SK-N-SH (cell line): ENCODE data around the gene SLC7A14. TPM values are rescaled to one million over a fixed set of nuclear protein-coding genes. Genes with fewer than 3 reads are reported as not detected.
A peak's percentile ranks its signal among the peaks of the same experiment; 100 is the strongest.

ENCODE experiments used
- CTCF ChIA-PET: fragments of 300-600, 350-600 bp; formaldehyde crosslinking; extraction: SDS; loops from one replicate; lab custom pipeline; 2021; lab: Yijun Ruan, JAX
- POLR2A ChIA-PET: fragments of 350-600 bp; sonication (Branson Sonifier 250); formaldehyde crosslinking; extraction: SDS; loops from one replicate; lab custom pipeline; 2020; ENCODE audit warnings: antibody characterized with exemption, inconsistent platforms; lab: Yijun Ruan, JAX
- DNase-seq: peaks from one replicate; pipeline ENCODE4 v3.0.0; 2012
- H2AFZ ChIP-seq: fragments of 200-600 bp; sonication (generic); 2 replicates; pipeline ENCODE4 v1.8.1; 2016; ENCODE audit warnings: antibody characterized with exemption, mild to moderate bottlenecking, low read depth
- H3F3A ChIP-seq: fragments of 200-600 bp; sonication (generic); replicated peaks from 2 replicates; pipeline ENCODE3; 2016; ENCODE audit warnings: antibody characterized with exemption, mild to moderate bottlenecking; ENCODE audit not compliant: insufficient read depth
- H3K27ac ChIP-seq, 2 experiments: fragments of 200-500 bp in 1 of 2; fragments of 200-600 bp in 1 of 2; sonication (Bioruptor generic) in 1 of 2; sonication (generic), shearing (Covaris generic) in 1 of 2; 2 replicates each; pipeline versions ENCODE4 v1.5.1 to v1.6.1; 2014 to 2016; ENCODE audit warnings: low read depth in 2 of 2, inconsistent platforms in 1 of 2, low read length in 1 of 2, mild to moderate bottlenecking in 1 of 2, mixed read lengths in 1 of 2
- H3K27me3 ChIP-seq: fragments of 200-600 bp; sonication (generic), shearing (Covaris generic); 2 replicates; pipeline ENCODE4 v1.6.1; 2016; ENCODE audit warnings: mixed run types; ENCODE audit not compliant: insufficient read depth
- H3K36me3 ChIP-seq, 2 experiments: fragments of 200-500 bp in 1 of 2; fragments of 200-600 bp in 1 of 2; sonication (Bioruptor generic) in 1 of 2; sonication (generic) in 1 of 2; replicated peaks in 1 of 2; 2 replicates each; pipeline versions ENCODE3 to v1.5.1; 2014 to 2016; ENCODE audit warnings: low read length in 1 of 2, mild to moderate bottlenecking in 1 of 2; ENCODE audit not compliant: insufficient read depth in 2 of 2, control insufficient read depth in 1 of 2
- H3K4me1 ChIP-seq, 2 experiments: fragments of 200-500 bp in 1 of 2; fragments of 200-600 bp in 1 of 2; sonication (Bioruptor generic) in 1 of 2; sonication (generic), shearing (Covaris generic) in 1 of 2; 2 replicates each; pipeline versions ENCODE4 v1.5.1 to v1.6.1; 2014 to 2016; ENCODE audit warnings: low read depth in 1 of 2, low read length in 1 of 2, mixed run types in 1 of 2; ENCODE audit not compliant: insufficient read depth in 2 of 2, control insufficient read depth in 1 of 2
- H3K4me2 ChIP-seq: fragments of 200-600 bp; sonication (generic), shearing (Covaris generic); 2 replicates; pipeline ENCODE4 v1.6.1; 2017; ENCODE audit warnings: mixed run types
- H3K4me3 ChIP-seq, 2 experiments: fragments of 200-500 bp in 1 of 2; fragments of 200-600 bp in 1 of 2; sonication (Bioruptor generic) in 1 of 2; sonication (generic), shearing (Covaris generic) in 1 of 2; 2 replicates each; pipeline versions ENCODE4 v1.5.1 to v1.8.1; 2014 to 2016; ENCODE audit warnings: low read depth in 2 of 2, inconsistent platforms in 1 of 2, low read length in 1 of 2, mild to moderate bottlenecking in 1 of 2, mixed read lengths in 1 of 2, moderate library complexity in 1 of 2
- H3K79me2 ChIP-seq: fragments of 200-600 bp; sonication (generic); 2 replicates; pipeline ENCODE4 v1.8.1; 2017; ENCODE audit warnings: mild to moderate bottlenecking; ENCODE audit not compliant: insufficient read depth
- H3K9ac ChIP-seq: fragments of 200-600 bp; sonication (generic); 2 replicates; pipeline ENCODE4 v1.6.1; 2017; ENCODE audit warnings: mixed run types
- H3K9me2 ChIP-seq: fragments of 200-600 bp; sonication (generic); 2 replicates; pipeline ENCODE4 v1.6.1; 2017; ENCODE audit warnings: mixed run types
- H3K9me3 ChIP-seq: fragments of 200-600 bp; sonication (generic); 2 replicates; pipeline ENCODE4 v1.6.1; 2017; ENCODE audit warnings: mixed run types, mild to moderate bottlenecking, moderate library complexity
- H4K20me1 ChIP-seq: fragments of 200-600 bp; sonication (generic); 2 replicates; pipeline ENCODE4 v1.6.1; 2017; ENCODE audit warnings: mild to moderate bottlenecking, mixed run types; ENCODE audit not compliant: insufficient read depth
- CHD2 ChIP-seq: fragments of 150-350 bp; IDR thresholded peaks from 2 replicates; pipeline ENCODE4 v1.6.1; 2018; ENCODE audit warnings: low read length; ENCODE audit not compliant: partially characterized antibody
- FOXJ3 ChIP-seq: sonication (generic); formaldehyde crosslinking; IDR thresholded peaks from 2 replicates; pipeline ENCODE4 v1.5.1; 2020; ENCODE audit warnings: mild to moderate bottlenecking, missing genetic modification reagents
- IRF3 ChIP-seq: fragments of 150-350 bp; IDR thresholded peaks from 2 replicates; pipeline ENCODE4 v1.6.1; 2016; ENCODE audit warnings: mild to moderate bottlenecking, low read depth, low read length
- MXI1 ChIP-seq: IDR thresholded peaks from 2 replicates; pipeline ENCODE4 v1.6.1; 2012; ENCODE audit warnings: mild to moderate bottlenecking, low read depth, low read length, improper control_type of control experiment
- NFIC ChIP-seq: IDR thresholded peaks from 2 replicates; pipeline ENCODE4 v1.4.0; 2012; ENCODE audit warnings: borderline replicate concordance
- PBX3 ChIP-seq: IDR thresholded peaks from 2 replicates; pipeline ENCODE4; 2012
- RCOR1 ChIP-seq: fragments of 150-350 bp; IDR thresholded peaks from 2 replicates; pipeline ENCODE4 v1.6.1; 2017; ENCODE audit warnings: antibody characterized with exemption, low read length
- RFX5 ChIP-seq: IDR thresholded peaks from 2 replicates; pipeline ENCODE4 v1.6.1; 2012; ENCODE audit warnings: mild to moderate bottlenecking, improper control_type of control experiment, low read length
- RXRA ChIP-seq: IDR thresholded peaks from 2 replicates; pipeline ENCODE4 v1.4.0; 2012; ENCODE audit warnings: low read depth, mild to moderate bottlenecking, borderline replicate concordance
- TAF1 ChIP-seq: IDR thresholded peaks from 2 replicates; pipeline ENCODE4 v1.6.1; 2012; ENCODE audit warnings: low read depth, mild to moderate bottlenecking, low read length, moderate library complexity, borderline replicate concordance
- USF2 ChIP-seq: fragments of 150-350 bp; IDR thresholded peaks from 2 replicates; pipeline ENCODE4 v1.6.1; 2017; ENCODE audit warnings: antibody characterized with exemption, low read length, low read depth, borderline replicate concordance
- WGBS: methylation state at CpG from one replicate; pipeline ENCODE4 v1.1.6; 2017; ENCODE audit warnings: low lambda C conversion rate; 5-methylcytosine and 5-hydroxymethylcytosine counted together
- polyA plus RNA-seq, 3 experiments: library from polyadenylated mRNA; depleted of rRNA; stranded (reverse); fragments of >200 nt; gene quantifications; 2 replicates each; pipeline ENCODE4 v1.2.3, GENCODE V29; 2012

SLC7A14 gene
- polyA plus RNA-seq, 1 of the 3 experiments (the other 2 are of a cell fraction), result 2.5 TPM

GRCh38 chr3:170564664-170565063, 21.2 kb downstream of the SLC7A14 start:
- H3K4me2 ChIP-seq, result peak overlapping the region; percentile 57; the same call in 1 of the 2 replicates
- POLR2A ChIA-PET, result interaction anchor here (1.2 to 1.7 kb wide), 2 partner anchors 21 to 58 kb away, joined by 3 to 5 read pairs; no protein-coding TSS in a partner anchor
- WGBS, result 84% methylated on average over 2 of the region's 2 CpGs

More at GRCh38 chr3:170564664-170565063, 21.2 kb downstream of the SLC7A14 start:
- H2AFZ ChIP-seq, result 0 out of 2 replicates have a peak overlapping the region, but pooled peaks have one; percentile 77
- no peak for TF ChIP-seq RFX5
- no peak for TF ChIP-seq MXI1
- TF ChIP-seq IRF3, result no peak
- no peak for TF ChIP-seq FOXJ3 (CRISPR knock-in tag)
- no peak for TF ChIP-seq USF2
- TF ChIP-seq NFIC, result no peak
- no peak for TF ChIP-seq PBX3
- no peak for TF ChIP-seq RXRA
- no peak for TF ChIP-seq TAF1
- TF ChIP-seq CHD2, result no peak
- no peak for TF ChIP-seq RCOR1
- TF ChIP-seq, all 33 proteins: peak for 0
- DNase-seq, result no peak
- Histone ChIP-seq H3K4me3 (no peak overlapping the region), H3K9ac (no peak overlapping the region), H3K36me3 (no peaks in the 10 kb centered on the region), H3K9me2 (no peaks in the 10 kb centered on the region), H3F3A (peaks cover 1% of the 10 kb centered on the region), H3K9me3 (no peaks in the 10 kb centered on the region), H4K20me1 (no peaks in the 10 kb centered on the region), H3K79me2 (no peaks in the 10 kb centered on the region), H3K27ac (peak overlapping the region; percentile 54 to 88; a peak in 3 of 4 replicates), H3K4me1 (peaks cover 0 to 17% of the 10 kb centered on the region in 2 experiments; a peak in 2 of 4 replicates), H3K27me3 (no peaks in the 10 kb centered on the region)
- CTCF ChIA-PET, result interaction anchor here (0.9 to 2.0 kb wide), 6 partner anchors 58 to 247 kb away, joined by 3 to 6 read pairs (median 4); no protein-coding TSS in a partner anchor
